HepG2 (cell line): ENCODE results near the gene APH1B. TPM values are rescaled to one million over a fixed set of nuclear protein-coding genes. Genes with fewer than 3 reads are reported as not detected.

Experiments used
- ATAC-seq: fragments of 200-7000 bp; cut with Tn5 transposase; 3 replicates; pipeline ENCODE4 v1.9.1; 2020; ENCODE audit warnings: mild to moderate bottlenecking, moderate library complexity
- BruUV-seq: library from RNA; stranded (reverse); fragments of 400-500 nt; replicated peaks from 2 replicates; lab custom pipeline; 2021; lab: Mats Ljungman, UMichigan
- CTCF ChIA-PET: fragments of 300-600 bp; formaldehyde crosslinking; extraction: SDS; loops from one replicate; lab custom pipeline; 2021; ENCODE audit warnings: low total read pairs, inconsistent platforms, low intra/inter-chr PET ratio; lab: Yijun Ruan, JAX
- POLR2A ChIA-PET: fragments of 350-600 bp; sonication (Branson Sonifier 250); formaldehyde crosslinking; loops from one replicate; lab custom pipeline; 2020; ENCODE audit warnings: antibody characterized with exemption, inconsistent platforms; lab: Yijun Ruan, JAX
- DNase-seq: peaks from one replicate; pipeline ENCODE4 v3.0.0-alpha.2; 2015; ENCODE audit warnings: low spot score
- FAIRE-seq: peaks from 3 replicates; lab custom pipeline; 2011; peaks lifted over from hg19 to GRCh38; lab: Jason Lieb, UNC
- H2AFZ ChIP-seq: one replicate; pipeline ENCODE4 v1.6.1; 2011; ENCODE audit warnings: low read length, inconsistent platforms
- H3K27ac ChIP-seq: fragments of 300-600 bp; 3 replicates; pipeline ENCODE4 v1.8.0; 2011; ENCODE audit warnings: mixed run types, mild to moderate bottlenecking, mixed read lengths, low read length, inconsistent platforms; ENCODE audit not compliant: insufficient read depth; ENCODE audit errors: extremely low read length
- H3K27me3 ChIP-seq, 2 experiments: fragments of 200-600 bp in 1 of 2; 2 replicates in 1 of 2; 3 replicates in 1 of 2; pipeline versions ENCODE4 v1.6.0 to v1.8.0; 2011; ENCODE audit warnings: low read length in 2 of 2, mild to moderate bottlenecking in 2 of 2, moderate library complexity in 2 of 2, inconsistent platforms in 1 of 2; ENCODE audit not compliant: insufficient read depth in 2 of 2, control insufficient read depth in 1 of 2
- H3K36me3 ChIP-seq, 2 experiments: fragments of 200-600 bp in 1 of 2; replicated peaks in 1 of 2; 2 replicates in 1 of 2; 3 replicates in 1 of 2; pipeline versions ENCODE4 v1.5.1 to v1.8.0; 2011; ENCODE audit warnings: low read length in 2 of 2, inconsistent platforms in 1 of 2; ENCODE audit not compliant: insufficient read depth in 2 of 2, control insufficient read depth in 1 of 2
- H3K4me1 ChIP-seq: 2 replicates; pipeline ENCODE4 v1.5.1; 2012; ENCODE audit warnings: low read length, inconsistent platforms; ENCODE audit not compliant: insufficient read depth
- H3K4me2 ChIP-seq: 2 replicates; pipeline ENCODE4 v1.6.0; 2011; ENCODE audit warnings: low read depth, low read length, inconsistent platforms
- H3K4me3 ChIP-seq, 3 experiments: fragments of 200-600 bp in 1 of 3; sonication (generic), shearing (Covaris generic) in 1 of 3; replicated peaks in 1 of 3; 2 replicates each; pipeline ENCODE4 v1.5.1; 2011 to 2016; ENCODE audit warnings: low read length in 3 of 3, inconsistent platforms in 2 of 3, low read depth in 2 of 3, mild to moderate bottlenecking in 2 of 3, control low read depth in 1 of 3, mixed read lengths in 1 of 3; ENCODE audit not compliant: insufficient read depth in 1 of 3
- H3K79me2 ChIP-seq: one replicate; pipeline ENCODE4 v1.6.1; 2011; ENCODE audit warnings: low read length, inconsistent platforms; ENCODE audit not compliant: insufficient read depth
- H3K9ac ChIP-seq: 2 replicates; pipeline ENCODE4 v1.6.0; 2011; ENCODE audit warnings: mild to moderate bottlenecking, low read depth, low read length, inconsistent platforms; ENCODE audit not compliant: insufficient read depth
- H3K9me3 ChIP-seq: 2 replicates; pipeline ENCODE4 v1.5.1; 2012; ENCODE audit warnings: mild to moderate bottlenecking, low read length
- H4K20me1 ChIP-seq: 2 replicates; pipeline ENCODE4 v1.6.0; 2011; ENCODE audit warnings: inconsistent platforms, mild to moderate bottlenecking, low read length, moderate library complexity; ENCODE audit not compliant: insufficient read depth
- E2F1 ChIP-seq: sonication (generic); formaldehyde crosslinking; IDR thresholded peaks from 2 replicates; pipeline ENCODE4 v1.5.0; 2020; ENCODE audit warnings: missing genetic modification reagents
- JUNB ChIP-seq: sonication (generic); formaldehyde crosslinking; IDR thresholded peaks from 2 replicates; pipeline ENCODE4 v1.8.0; 2022; ENCODE audit warnings: missing genetic modification reagents, mild to moderate bottlenecking, borderline replicate concordance
- RORA ChIP-seq: sonication (generic); formaldehyde crosslinking; IDR thresholded peaks from 2 replicates; pipeline ENCODE4 v1.5.0; 2020; ENCODE audit warnings: mild to moderate bottlenecking, missing genetic modification reagents, moderate library complexity
- SP4 ChIP-seq: sonication (generic); formaldehyde crosslinking; IDR thresholded peaks from 2 replicates; pipeline ENCODE4 v1.8.1; 2023; ENCODE audit warnings: mild to moderate bottlenecking, missing genetic modification reagents
- ZNF18 ChIP-seq: sonication (generic); formaldehyde crosslinking; IDR thresholded peaks from 2 replicates; pipeline ENCODE4 v1.8.0; 2022; ENCODE audit warnings: mild to moderate bottlenecking, missing genetic modification reagents; ENCODE audit not compliant: insufficient replicate concordance
- ZNF3 ChIP-seq: IDR thresholded peaks from 2 replicates; pipeline ENCODE4 v1.7.0; 2017; ENCODE audit warnings: inconsistent platforms
- ZNF326 ChIP-seq: sonication (generic); formaldehyde crosslinking; IDR thresholded peaks from 2 replicates; pipeline ENCODE4 v1.4.0; 2020; ENCODE audit warnings: missing genetic modification reagents, borderline replicate concordance
- ZNF790 ChIP-seq: sonication (generic); formaldehyde crosslinking; IDR thresholded peaks from 2 replicates; pipeline ENCODE4 v1.8.0; 2022; ENCODE audit warnings: missing genetic modification reagents, mild to moderate bottlenecking, borderline replicate concordance
- WGBS: methylation state at CpG from one replicate; pipeline ENCODE4 v1.1.6; 2017; ENCODE audit warnings: low lambda C conversion rate; 5-methylcytosine and 5-hydroxymethylcytosine counted together
- in situ Hi-C: cut with HindIII; loops from 2 replicates; pipeline ENCODE4 v1.10.0; 2017; ENCODE audit warnings: low pct_unique_long_range_greater_than_20kb; ENCODE audit not compliant: extremely low pct_ligation_motif_present
- intact Hi-C: fragments of 100-400 bp; cut with micrococcal nuclease; formaldehyde crosslinking; loops from one replicate; pipeline ENCODE4 v1.10.0; 2022; ENCODE audit not compliant: unreplicated experiment
- polyA plus RNA-seq, 8 experiments: library from polyadenylated mRNA; depleted of rRNA in 3 of 8; stranded (reverse) in 7 of 8; unstranded in 1 of 8; fragments of >200 nt; fragmentation: Illumina TruSeq in 4 of 8; extraction: Trizol in 4 of 8; gene quantifications; 2 replicates each; pipeline versions ENCODE4 v1.2.1 to v1.2.3, GENCODE V29; 2011 to 2016; ENCODE audit warnings: low read depth in 4 of 8, missing spikeins in 1 of 8, mixed read lengths in 1 of 8; ENCODE audit not compliant: insufficient read depth in 1 of 8
- total RNA-seq, 5 experiments: library from RNA; depleted of rRNA; stranded (reverse); fragments of >200 nt; fragmentation: Illumina TruSeq; extraction: Trizol; gene quantifications; 2 replicates each; pipeline ENCODE4 v1.2.3, GENCODE V29; 2016; ENCODE audit warnings: low read depth in 1 of 5

APH1B gene
- total and polyA plus RNA-seq, 2 of the 13 experiments (the other 11 are each of a cell fraction or from before 2014, with no cell fraction given) = 0.45 to 1.00 TPM

GRCh38 chr15:63274427-63274826 lies 3.0 kb upstream of the APH1B start:
- BruUV-seq = no TSS peak
- Histone ChIP-seq H3K27ac (no peak overlapping the region), H3K36me3 (no peaks in the 10 kb centered on the region), H3K4me2 (no peak overlapping the region), H3K4me1 (peaks cover 17% of the 10 kb centered on the region), H3K4me3 (no peak overlapping the region), H3K9me3 (no peaks in the 10 kb centered on the region), H3K9ac (no peak overlapping the region), H2AFZ (no peak overlapping the region), H3K79me2 (no peaks in the 10 kb centered on the region), H3K27me3 (no peaks in the 10 kb centered on the region; a peak in 1 of 5 replicates), H4K20me1 (no peaks in the 10 kb centered on the region)
- DNase-seq (no peak), FAIRE-seq (no peak), ATAC-seq (no peak)
- 45% methylated on average over 3 of the region's 3 CpGs for WGBS
- ChIA-PET CTCF (no interaction called here), POLR2A (no interaction called here)
- intact Hi-C loops (no loop called here), in situ Hi-C loops (no loop called here)
- TF ChIP-seq RORA (CRISPR knock-in tag) = no peak
- no peak for TF ChIP-seq JUNB (CRISPR knock-in tag)
- TF ChIP-seq ZNF326 (CRISPR knock-in tag) = no peak
- TF ChIP-seq ZNF18 = no peak
- no peak for TF ChIP-seq E2F1 (CRISPR knock-in tag)
- no peak for TF ChIP-seq SP4 (CRISPR knock-in tag)
- no peak for TF ChIP-seq ZNF790 (CRISPR knock-in tag)
- no peak for TF ChIP-seq ZNF3 (CRISPR knock-in tag)
